K562 (cell line): ENCODE results near the gene KRT83. TPM values are rescaled to one million over a fixed set of nuclear protein-coding genes. Genes with fewer than 3 reads are reported as not detected.

Experiments used
- ATF1 ChIP-seq, 2 experiments: fragments of 450-650 bp in 1 of 2; IDR thresholded peaks; 2 replicates each; pipeline ENCODE4 v1.6.1; 2016; ENCODE audit warnings: missing compliant biosample characterization in 1 of 2, missing genetic modification characterization in 1 of 2
- BRF1 ChIP-seq: IDR thresholded peaks from 3 replicates; pipeline ENCODE4 v1.6.1; 2011; ENCODE audit warnings: borderline replicate concordance, mild to moderate bottlenecking; ENCODE audit not compliant: insufficient read length; ENCODE audit errors: extremely low read depth
- CREB1 ChIP-seq, 2 experiments: sonication (generic) in 1 of 2; formaldehyde crosslinking in 1 of 2; IDR thresholded peaks; 2 replicates each; pipeline versions ENCODE4 v1.6.1 to v1.8.0; 2012 to 2022; ENCODE audit warnings: inconsistent platforms in 1 of 2, mild to moderate bottlenecking in 1 of 2, missing genetic modification reagents in 1 of 2, moderate library complexity in 1 of 2
- EP400 ChIP-seq: fragments of 450-650 bp; IDR thresholded peaks from 2 replicates; pipeline ENCODE4 v1.6.1; 2017; ENCODE audit warnings: antibody characterized with exemption, mild to moderate bottlenecking, moderate library complexity
- FOXJ2 ChIP-seq: fragments of 200-800 bp; sonication (Bioruptor generic); IDR thresholded peaks from 2 replicates; pipeline ENCODE4 v1.6.1; 2016; ENCODE audit warnings: missing genetic modification characterization, missing compliant biosample characterization
- HDAC8 ChIP-seq: fragments of 450-650 bp; IDR thresholded peaks from 2 replicates; pipeline ENCODE4 v1.6.1; 2016; ENCODE audit warnings: mild to moderate bottlenecking, missing genetic modification characterization, moderate library complexity, missing compliant biosample characterization
- IRF1 ChIP-seq: sonication (generic); formaldehyde crosslinking; IDR thresholded peaks from 2 replicates; pipeline ENCODE4 v1.8.0; 2022; ENCODE audit warnings: missing genetic modification reagents, mild to moderate bottlenecking, borderline replicate concordance
- KDM5B ChIP-seq: fragments of 200-600 bp; sonication (generic); IDR thresholded peaks from 2 replicates; pipeline ENCODE4 v1.6.1; 2012; ENCODE audit warnings: low read depth, mild to moderate bottlenecking, moderate library complexity, low read length, control low read depth, inconsistent platforms; ENCODE audit not compliant: insufficient replicate concordance
- NCOA2 ChIP-seq, 2 experiments: fragments of 450-650 bp; IDR thresholded peaks; 2 replicates each; pipeline ENCODE4 v1.6.1; 2018; ENCODE audit warnings: mild to moderate bottlenecking in 2 of 2, moderate library complexity in 1 of 2; ENCODE audit not compliant: partially characterized antibody in 2 of 2
- NCOR1 ChIP-seq: fragments of 450-650 bp; IDR thresholded peaks from 2 replicates; pipeline ENCODE4 v1.6.1; 2016; ENCODE audit warnings: mild to moderate bottlenecking, moderate library complexity
- NFE2L1 ChIP-seq: fragments of 450-650 bp; IDR thresholded peaks from 2 replicates; pipeline ENCODE4 v1.6.1; 2016; ENCODE audit warnings: missing genetic modification characterization, low read depth, mild to moderate bottlenecking, missing compliant biosample characterization, moderate library complexity, borderline replicate concordance
- NR4A1 ChIP-seq, 2 experiments: fragments of 250-450 bp in 1 of 2; fragments of 450-650 bp in 1 of 2; sonication (Bioruptor Pico) in 1 of 2; IDR thresholded peaks; 2 replicates each; pipeline versions ENCODE4 v1.4.0 to v1.6.1; 2016 to 2020; ENCODE audit warnings: mild to moderate bottlenecking in 2 of 2, missing compliant biosample characterization in 1 of 2, missing genetic modification characterization in 1 of 2, moderate library complexity in 1 of 2
- POU5F1 ChIP-seq: fragments of 150-350 bp; IDR thresholded peaks from 2 replicates; pipeline ENCODE4 v1.6.1; 2014; ENCODE audit warnings: borderline replicate concordance, low read length, low read depth, mild to moderate bottlenecking; ENCODE audit not compliant: partially characterized antibody
- RHOXF2B ChIP-seq: fragments of 250-450 bp; sonication (Bioruptor Pico); conservative IDR thresholded peaks from 2 replicates; pipeline ENCODE4 v1.5.1; 2021
- SMARCA4 ChIP-seq: fragments of 450-650 bp; IDR thresholded peaks from 2 replicates; pipeline ENCODE4 v1.6.1; 2016
- SMARCE1 ChIP-seq: fragments of 450-650 bp; IDR thresholded peaks from 2 replicates; pipeline ENCODE4 v1.7.1; 2016; ENCODE audit warnings: mild to moderate bottlenecking
- TAL1 ChIP-seq: fragments of 450-650 bp; IDR thresholded peaks from 2 replicates; pipeline ENCODE4 v1.6.1; 2016; ENCODE audit warnings: mild to moderate bottlenecking
- TCF3 ChIP-seq: sonication (generic); formaldehyde crosslinking; IDR thresholded peaks from 2 replicates; pipeline ENCODE4 v1.4.0; 2020; ENCODE audit warnings: mild to moderate bottlenecking, missing genetic modification reagents
- TFE3 ChIP-seq: fragments of 450-650 bp; formaldehyde crosslinking; IDR thresholded peaks from 2 replicates; pipeline ENCODE4 v1.4.0; 2020; ENCODE audit warnings: mild to moderate bottlenecking, mixed read lengths
- VEZF1 ChIP-seq: fragments of 200-800 bp; sonication (Bioruptor generic); IDR thresholded peaks from 2 replicates; pipeline ENCODE4 v1.6.1; 2017; ENCODE audit warnings: missing genetic modification characterization, missing compliant biosample characterization
- ZNF766 ChIP-seq: fragments of 200-800 bp; sonication (Bioruptor generic); conservative IDR thresholded peaks from 2 replicates; pipeline ENCODE4 v1.6.1; 2016; ENCODE audit warnings: missing genetic modification characterization, missing compliant biosample characterization
- polyA plus RNA-seq, 8 experiments: library from polyadenylated mRNA; depleted of rRNA in 4 of 8; stranded (reverse) in 5 of 8; unstranded in 3 of 8; fragments of >200 nt; fragmentation: Nextera tagmentation in 2 of 8; fragmentation: Illumina TruSeq in 1 of 8; extraction: Ambion mirVana in 2 of 8; extraction: Trizol in 1 of 8; gene quantifications; 2 replicates each; pipeline versions ENCODE4 v1.2.1 to v1.2.3, GENCODE V29; 2011 to 2014; ENCODE audit warnings: inconsistent platforms in 1 of 8, missing spikeins in 1 of 8
- total RNA-seq, 7 experiments: library from RNA; depleted of rRNA in 6 of 7; stranded (reverse); fragments of >200 nt in 6 of 7; fragmentation: Illumina TruSeq in 2 of 7; extraction: Trizol in 2 of 7; gene quantifications; 2 replicates each; pipeline versions ENCODE4 v1.2.1 to v1.2.3, GENCODE V29; 2011 to 2021; ENCODE audit warnings: low replicate concordance in 1 of 7
- TF ChIP-seq, protein P1 (sequence below): sonication (generic); formaldehyde crosslinking; IDR thresholded peaks from 2 replicates; pipeline ENCODE4 v1.8.0; 2022; ENCODE audit warnings: mild to moderate bottlenecking, low read depth, missing genetic modification reagents
- TF ChIP-seq, protein P2 (sequence below): fragments of 250-450 bp; sonication (Bioruptor Pico); IDR thresholded peaks from 2 replicates; pipeline ENCODE4 v1.9.0; 2021; ENCODE audit warnings: mild to moderate bottlenecking

KRT83 gene
- total and polyA plus RNA-seq, 9 of the 15 experiments (the other 6 are each of a cell fraction or from before 2014, with no cell fraction given) = not detected

DNA sequence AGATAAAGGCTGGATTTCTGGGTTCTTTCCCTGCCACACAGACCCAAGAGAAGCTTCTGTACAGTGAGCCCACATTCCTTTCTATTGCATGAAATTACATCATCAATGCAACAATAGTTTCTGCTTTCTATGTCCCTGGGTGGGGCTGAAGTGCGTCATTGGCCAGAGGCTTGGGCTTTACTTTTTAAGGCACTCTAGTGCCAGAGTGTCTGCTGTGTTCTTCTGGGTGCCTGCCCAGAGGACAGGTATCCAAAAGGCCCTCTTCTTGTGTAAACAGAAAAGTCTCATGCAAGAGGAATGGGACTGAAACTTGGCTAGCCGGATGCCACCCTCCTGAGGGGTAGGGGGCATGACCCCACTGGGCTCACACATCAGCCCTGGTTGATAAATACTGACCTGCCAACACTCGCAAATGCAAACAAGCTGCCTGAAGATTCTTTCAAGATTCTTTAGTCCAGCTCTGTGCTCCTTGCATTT lies 40.8 kb downstream of the KRT83 start (continued):
- TF ChIP-seq TFE3 (CRISPR knock-in tag) (no peak), FOXJ2 (tag) (0 out of 2 replicates have a peak, but pooled peaks have one; percentile 32), EP400 (0 out of 2 replicates have a peak, but pooled peaks have one; percentile 27), KDM5B (peak; percentile 29), VEZF1 (CRISPR knock-in tag) (peak; percentile 41), SMARCA4 (peak; percentile 61; the same call in 1 of the 2 replicates), CREB1 (IDR thresholded peaks at IDR 0.05) (no peak), CREB1 (CRISPR knock-in tag; IDR thresholded peaks at IDR 0.05) (peak; percentile 52; the same call in 1 of the 2 replicates), TCF3 (no peak), NCOR1 (no peak), HDAC8 (tag) (no peak), TAL1 (no peak), NFE2L1 (tag) (no peak), IRF1 (CRISPR knock-in tag) (no peak), SMARCE1 (peak; percentile 49; the same call in 1 of the 2 replicates), ATF1 (CRISPR knock-in tag; IDR thresholded peaks at IDR 0.05) (no peak), ATF1 (tag; IDR thresholded peaks at IDR 0.05) (peak; percentile 59), POU5F1 (no peak), ZNF766 (CRISPR knock-in tag) (0 out of 2 replicates have a peak, but pooled peaks have one; percentile 20), RHOXF2B (CRISPR knock-in tag) (no peak), BRF1 (no peak), NR4A1 (CRISPR knock-in tag; IDR thresholded peaks at IDR 0.05) (no peak), NR4A1 (tag; IDR thresholded peaks at IDR 0.05) (no peak), NCOA2 (IDR thresholded peaks at IDR 0.05; ENCODE audit: partially characterized antibody in 2 of 2) (no peak)
- TF ChIP-seq, protein P1, sequence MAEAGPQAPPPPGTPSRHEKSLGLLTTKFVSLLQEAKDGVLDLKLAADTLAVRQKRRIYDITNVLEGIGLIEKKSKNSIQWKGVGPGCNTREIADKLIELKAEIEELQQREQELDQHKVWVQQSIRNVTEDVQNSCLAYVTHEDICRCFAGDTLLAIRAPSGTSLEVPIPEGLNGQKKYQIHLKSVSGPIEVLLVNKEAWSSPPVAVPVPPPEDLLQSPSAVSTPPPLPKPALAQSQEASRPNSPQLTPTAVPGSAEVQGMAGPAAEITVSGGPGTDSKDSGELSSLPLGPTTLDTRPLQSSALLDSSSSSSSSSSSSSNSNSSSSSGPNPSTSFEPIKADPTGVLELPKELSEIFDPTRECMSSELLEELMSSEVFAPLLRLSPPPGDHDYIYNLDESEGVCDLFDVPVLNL (CRISPR knock-in tag) = no peak
- TF ChIP-seq, protein P2, sequence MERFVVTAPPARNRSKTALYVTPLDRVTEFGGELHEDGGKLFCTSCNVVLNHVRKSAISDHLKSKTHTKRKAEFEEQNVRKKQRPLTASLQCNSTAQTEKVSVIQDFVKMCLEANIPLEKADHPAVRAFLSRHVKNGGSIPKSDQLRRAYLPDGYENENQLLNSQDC (CRISPR knock-in tag) = no peak
